GM19099 (cell line): ENCODE data around the gene PLPPR2.

ENCODE experiments used
- POLR2A ChIP-seq: IDR thresholded peaks from 3 replicates; pipeline ENCODE4 v1.6.1; 2011; ENCODE audit warnings: low read depth; ENCODE audit not compliant: insufficient read length; ENCODE audit errors: extremely low read depth

Gene PLPPR2

DNA sequence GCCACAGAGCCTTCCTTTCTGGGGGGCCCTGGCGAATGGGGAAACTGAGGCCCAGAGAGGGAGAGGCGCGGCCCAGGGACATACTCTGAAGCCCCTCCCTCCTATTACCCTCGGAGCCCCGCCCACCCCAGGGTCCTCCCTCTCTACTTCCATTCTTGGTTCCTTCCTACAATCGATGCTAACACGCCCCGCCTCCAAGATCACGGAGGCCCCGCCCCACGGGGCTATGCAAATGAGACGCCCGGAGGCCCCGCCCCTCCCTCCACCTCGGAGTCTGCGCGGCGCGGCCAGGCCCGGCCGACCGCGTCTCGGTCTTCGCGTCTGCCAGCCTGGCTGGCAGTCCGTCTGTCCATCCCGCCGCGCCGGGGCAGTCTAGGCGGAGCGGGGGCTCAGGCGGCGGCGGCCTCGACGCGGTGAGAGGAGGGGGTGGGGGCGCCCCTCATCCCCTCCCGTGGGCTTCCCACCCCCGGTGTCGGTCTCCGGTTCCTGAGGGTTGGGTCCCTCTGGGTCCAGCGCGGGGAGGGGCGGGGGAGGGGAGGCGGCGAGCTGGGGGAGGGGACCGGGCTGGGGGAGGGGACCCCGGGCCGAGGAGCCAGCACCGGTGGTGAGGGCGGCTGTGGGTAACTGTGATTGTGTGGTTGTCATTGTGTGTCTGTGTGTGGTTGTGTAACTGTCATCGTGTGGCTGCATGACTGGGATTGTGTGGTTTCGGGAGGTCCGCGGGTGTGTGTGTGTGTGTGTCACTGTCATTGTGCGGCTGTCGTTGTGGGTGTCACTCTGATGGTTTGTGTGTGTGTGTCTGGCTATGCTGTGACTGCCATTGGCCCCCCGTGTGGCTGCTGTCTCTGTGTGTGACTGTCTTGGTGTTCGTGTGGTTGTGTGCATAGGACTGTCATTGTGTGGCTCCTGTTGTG is at the start of gene PLPPR2:
Gene PLPPR2, plus strand, starts transcription at position 273 of the 914 bp plus-strand sequence. CDS start 2,242 bp downstream, outside the sequence.
- no peak for TF ChIP-seq POLR2A

DNA sequence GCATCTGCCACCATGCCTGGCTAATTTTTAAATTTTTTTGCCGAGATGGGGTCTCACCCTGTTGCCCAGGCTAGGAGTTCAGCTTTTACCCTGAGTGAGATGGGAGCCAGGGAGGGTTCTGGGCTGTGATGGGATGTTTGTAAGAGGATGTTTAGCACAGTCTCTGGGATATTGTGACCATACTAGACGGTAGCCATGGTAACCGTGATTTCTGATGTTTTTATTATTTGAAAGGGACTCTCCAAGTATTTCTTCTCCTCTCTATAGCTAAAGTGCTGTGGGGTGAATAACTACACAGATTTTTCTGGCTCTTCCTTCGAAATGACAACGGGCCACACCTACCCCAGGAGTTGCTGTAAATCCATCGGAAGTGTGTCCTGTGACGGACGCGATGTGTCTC is 48.9 kb upstream of the PLPPR2 start:
- no peak for TF ChIP-seq POLR2A

DNA sequence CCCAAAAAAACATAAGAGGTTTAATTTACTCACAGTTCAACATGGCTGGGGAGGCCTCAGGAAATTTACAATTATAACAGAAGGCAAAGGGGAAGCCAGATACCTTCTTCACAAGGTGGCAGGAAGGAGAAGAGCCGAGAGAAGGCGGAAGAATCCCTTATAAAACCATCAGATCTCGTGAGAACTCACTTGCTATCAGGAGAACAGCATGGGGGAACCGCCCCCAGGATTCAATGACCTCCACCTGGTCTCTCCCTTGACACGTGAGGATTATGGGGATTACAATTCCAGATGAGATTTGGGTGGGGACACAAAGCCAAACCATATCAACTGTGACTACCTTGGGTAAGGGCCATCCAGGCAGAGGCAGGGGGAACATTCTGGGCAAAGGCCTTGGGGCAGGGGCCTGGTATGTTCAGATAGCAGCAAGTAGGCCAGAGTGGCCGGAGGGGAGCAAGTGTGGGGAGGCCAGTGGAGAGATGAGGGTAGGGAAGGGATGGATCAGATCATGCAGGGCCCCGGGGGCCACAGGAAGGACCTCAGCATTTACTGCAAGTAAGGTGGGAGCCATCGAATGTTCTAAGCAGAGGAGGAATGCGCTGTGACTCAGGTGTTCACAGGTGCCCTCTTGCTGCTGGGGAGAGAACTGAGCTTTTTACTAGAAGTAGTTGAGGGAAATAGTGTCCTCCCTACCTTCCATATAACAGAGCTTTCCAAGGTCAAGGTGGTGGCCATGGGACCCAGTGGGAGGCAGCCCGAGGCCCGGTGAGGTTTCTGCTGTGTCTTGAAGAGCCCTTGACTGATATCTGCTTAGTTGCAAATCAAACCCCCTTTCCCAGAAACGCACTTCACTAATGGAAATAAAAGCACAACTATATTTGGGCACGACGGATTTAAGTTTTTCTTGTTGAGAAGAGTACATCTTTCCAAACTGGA is 33.8 kb upstream of the PLPPR2 start:
- TF ChIP-seq POLR2A = no peak

- TF ChIP-seq POLR2A = no peak
Observed at GRCh38 chr19:11322269-11323024, 32.8 kb upstream of the PLPPR2 start.

GRCh38 chr19:11323601-11324078 is 31.6 kb upstream of the PLPPR2 start:
- no peak for TF ChIP-seq POLR2A

DNA sequence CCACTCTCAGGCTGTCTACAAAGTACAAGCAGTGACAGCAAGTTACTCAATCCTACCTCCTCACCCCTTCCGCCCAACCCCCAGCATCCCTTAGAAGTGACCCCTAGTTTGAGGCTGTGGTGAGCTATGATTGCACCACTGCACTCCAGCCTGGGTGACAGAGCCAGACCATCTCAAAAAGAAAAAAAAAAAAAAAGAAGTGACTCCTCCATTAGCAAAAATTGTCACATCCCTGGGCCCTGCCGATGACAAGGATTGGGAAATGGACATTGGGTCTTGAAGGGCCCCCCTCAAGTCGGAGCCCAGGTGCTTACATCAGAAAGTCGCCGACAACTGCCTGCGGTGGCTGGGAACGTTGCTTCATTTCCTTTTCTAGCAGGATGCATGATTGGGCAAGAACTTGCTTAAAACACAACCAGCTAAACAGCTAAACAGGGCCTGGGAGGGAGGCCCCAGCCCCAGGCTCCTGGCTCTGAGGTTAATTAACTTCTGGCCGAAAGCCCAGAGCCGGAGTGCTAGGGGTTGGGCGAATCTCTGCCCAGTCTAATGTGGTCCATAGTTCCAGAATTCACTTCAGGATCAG is 31.1 kb upstream of the PLPPR2 start:
- peak; percentile 15 for TF ChIP-seq POLR2A

DNA sequence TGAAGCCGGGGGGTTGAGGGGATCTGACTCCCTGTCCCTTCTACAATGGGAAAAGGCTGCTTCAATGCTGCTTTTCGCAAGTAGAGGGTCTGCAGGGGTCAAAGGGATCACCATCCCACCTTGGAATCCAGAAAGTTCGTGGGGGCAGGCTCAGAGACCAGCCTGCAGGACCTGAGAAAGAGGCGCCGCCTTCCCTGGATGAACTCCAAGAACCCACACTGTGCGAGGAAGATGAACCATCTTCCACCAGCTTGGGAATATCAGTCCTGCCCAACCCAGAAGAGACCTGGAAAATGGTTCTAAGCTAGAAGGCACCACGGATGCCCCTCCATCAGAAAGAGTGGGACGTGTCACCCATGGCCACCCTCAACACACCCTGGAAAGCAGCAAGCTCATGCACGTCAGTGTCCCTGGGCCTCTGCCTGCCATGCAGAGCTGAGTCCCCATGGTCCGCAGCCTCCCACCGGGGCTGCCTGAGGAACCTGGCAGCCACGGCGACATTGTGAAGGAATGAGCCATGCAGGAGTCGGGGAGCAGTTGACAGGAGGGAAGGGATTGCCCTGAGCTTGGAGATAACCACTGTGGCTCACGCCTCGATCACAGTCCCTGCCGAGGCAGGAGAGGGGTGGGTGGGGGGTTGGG is 30.4 kb upstream of the PLPPR2 start:
- no peak for TF ChIP-seq POLR2A

- no peak for TF ChIP-seq POLR2A
Observed at GRCh38 chr19:11325544-11325943, 29.7 kb upstream of the PLPPR2 start.

DNA sequence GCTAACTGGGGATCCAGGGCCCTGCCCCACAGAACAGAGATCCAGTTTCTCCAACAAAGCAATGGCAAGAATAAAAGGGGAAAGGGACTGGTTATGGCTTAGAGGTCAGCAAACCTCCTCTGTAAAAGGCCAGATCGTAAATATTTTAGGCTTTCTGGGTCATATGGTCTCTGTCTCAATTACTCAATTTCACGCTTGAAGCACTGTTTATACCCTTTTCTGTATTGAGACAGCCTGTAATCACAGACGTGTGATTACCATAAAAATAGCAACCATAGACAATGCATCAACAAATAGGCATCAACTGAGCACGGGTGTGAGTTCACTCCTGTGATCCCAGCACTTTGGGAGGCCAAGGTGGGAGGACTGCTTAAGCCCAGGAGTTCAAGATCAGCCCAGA is 25.1 kb upstream of the PLPPR2 start:
- no peak for TF ChIP-seq POLR2A

GRCh38 chr19:11331502-11331901 is 23.7 kb upstream of the PLPPR2 start:
- no peak for TF ChIP-seq POLR2A

DNA sequence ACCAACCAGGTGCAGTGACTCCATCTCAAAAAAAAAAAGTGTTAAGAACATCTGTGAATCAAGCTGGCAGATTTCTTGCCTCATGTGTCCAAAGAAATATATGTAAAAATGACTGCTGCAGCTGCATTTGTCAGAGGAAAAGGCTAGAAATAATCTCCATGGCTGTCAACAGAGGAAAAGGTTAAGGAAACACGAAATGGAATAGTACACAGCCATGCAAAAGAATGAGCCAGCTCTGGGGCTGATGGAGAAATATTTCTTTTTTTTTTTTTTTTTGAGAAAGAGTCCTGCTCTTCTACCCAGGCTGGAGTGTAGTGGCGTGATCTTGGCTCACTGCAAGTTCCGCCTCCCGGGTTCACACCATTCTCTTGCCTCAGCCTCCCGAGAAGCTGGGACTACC is 22.4 kb upstream of the PLPPR2 start:
- TF ChIP-seq POLR2A = no peak

- TF ChIP-seq POLR2A = no peak
Observed at GRCh38 chr19:11335449-11336146, 19.6 kb upstream of the PLPPR2 start.

DNA sequence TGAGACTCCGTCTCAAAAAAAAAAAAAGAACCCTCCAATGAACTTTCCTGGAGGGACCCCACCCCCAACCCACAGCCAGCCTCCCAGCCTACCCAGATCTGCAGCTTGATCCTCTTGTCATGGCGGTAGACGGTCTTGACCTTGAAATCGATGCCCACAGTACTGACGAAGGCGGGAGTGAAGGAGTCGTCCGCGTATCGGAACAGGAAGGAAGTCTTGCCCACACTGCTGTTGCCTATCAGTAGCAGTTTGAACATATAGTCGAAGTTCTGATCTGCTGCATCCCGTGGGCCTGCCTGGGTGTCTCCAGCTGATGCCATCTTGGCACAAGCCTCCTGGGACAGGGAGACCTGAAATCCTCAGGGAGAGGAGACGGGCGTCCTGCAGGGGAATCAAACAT is 18.2 kb upstream of the PLPPR2 start:
- no peak for TF ChIP-seq POLR2A
